Stimulated activated CD8-positive, alpha-beta memory T cell treated with anti-CD3 and anti-CD28 coated beads, Interleukin-12 subunit alpha, Interleukin-12 subunit beta, amount 100 ng/mL, for 4 hours (primary cell): ENCODE measurements around the gene AKT1S1.
A peak's percentile ranks its signal among the peaks of the same experiment; 100 is the strongest.

Experiments used
- DNase-seq: peaks from one replicate; pipeline ENCODE4 v3.0.0-alpha.2; 2020; ENCODE audit warnings: low read depth

The AKT1S1 gene

DNA sequence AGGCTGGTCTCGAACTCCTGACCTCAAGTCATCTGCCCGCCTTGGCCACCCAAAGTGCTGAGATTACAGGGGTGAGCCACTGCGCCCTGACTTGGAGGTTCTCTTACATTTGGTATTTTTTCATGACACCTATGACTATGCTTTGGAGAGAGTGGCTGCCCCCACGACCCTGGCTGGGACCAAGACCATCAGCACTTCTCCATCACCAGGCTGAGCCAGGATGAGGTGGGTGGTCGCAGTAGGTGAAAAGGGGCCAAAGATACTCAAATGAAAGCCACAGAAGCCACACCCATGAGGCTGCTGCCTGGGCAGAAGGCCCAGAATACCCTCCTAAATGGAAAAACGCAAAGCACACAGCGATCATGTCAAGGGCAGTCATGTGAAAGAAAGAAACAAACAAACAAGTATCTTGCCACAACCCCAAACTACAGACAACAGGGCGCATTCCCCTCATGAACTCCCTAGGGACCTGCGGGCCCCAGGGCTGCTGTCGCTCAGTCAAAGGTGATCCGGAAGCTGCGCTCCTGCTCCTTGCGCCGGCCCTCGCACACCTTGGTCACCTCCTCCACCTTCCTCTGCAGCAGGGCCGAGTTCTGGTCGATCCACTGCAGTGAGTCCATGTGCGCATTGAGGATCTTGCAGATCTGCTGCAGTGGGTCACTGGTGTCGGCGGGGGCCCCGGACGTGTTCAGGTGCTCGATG lies 30.7 kb upstream of the AKT1S1 start:
- DNase-seq, result no peak

DNA sequence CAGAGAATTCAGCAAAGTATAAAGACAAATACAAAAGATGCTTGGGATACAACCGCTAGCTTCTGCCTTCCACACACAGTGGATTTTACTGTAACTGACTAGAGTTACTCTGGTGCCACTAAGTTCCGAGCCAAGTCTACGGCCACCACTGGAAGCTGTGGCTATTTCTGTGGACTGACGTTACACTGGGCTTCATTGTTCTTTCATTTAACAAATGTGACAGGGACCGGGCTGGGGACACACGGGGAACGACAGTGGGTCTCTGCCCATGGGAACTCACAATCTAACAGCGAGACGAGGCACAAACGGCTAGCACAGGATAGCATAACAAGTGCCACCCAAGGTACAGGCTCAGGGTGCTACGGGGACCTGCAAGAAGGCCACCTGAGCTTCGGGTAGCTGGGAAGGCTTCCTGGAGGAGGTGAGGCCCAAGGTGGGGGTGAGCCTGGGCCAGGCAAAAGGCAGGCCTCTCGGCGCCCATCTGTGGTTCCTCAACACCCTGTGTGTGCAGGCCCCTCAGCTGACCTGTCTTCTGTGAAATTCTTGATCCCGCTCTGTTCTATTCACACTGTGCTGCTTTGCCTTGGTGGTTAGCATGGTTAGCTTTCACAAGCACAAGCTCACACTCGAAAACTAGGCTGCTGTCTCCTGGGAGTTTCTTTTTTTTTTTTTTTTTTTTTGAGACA lies 29.9 kb upstream of the AKT1S1 start:
- DNase-seq, result no peak

DNA sequence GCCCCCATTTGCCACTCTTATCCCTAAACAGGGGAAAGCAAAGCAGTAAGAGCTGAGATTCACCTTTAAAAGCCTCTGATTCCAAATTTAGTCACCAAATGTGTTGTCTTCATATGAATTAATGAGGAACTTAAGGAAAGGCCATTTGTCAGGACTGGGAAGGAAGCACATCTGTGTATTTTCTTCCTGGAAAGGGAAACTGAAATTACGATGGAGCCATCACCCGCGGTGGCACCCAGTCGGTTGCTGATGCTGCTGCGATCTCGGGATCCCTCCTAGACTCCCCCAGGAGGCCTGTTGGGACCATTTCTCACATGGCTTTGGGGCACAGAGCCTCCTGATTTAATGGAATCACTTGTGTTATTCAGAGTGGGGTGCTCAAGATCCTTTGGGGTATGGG lies 27.0 kb upstream of the AKT1S1 start:
- no peak for DNase-seq

DNA sequence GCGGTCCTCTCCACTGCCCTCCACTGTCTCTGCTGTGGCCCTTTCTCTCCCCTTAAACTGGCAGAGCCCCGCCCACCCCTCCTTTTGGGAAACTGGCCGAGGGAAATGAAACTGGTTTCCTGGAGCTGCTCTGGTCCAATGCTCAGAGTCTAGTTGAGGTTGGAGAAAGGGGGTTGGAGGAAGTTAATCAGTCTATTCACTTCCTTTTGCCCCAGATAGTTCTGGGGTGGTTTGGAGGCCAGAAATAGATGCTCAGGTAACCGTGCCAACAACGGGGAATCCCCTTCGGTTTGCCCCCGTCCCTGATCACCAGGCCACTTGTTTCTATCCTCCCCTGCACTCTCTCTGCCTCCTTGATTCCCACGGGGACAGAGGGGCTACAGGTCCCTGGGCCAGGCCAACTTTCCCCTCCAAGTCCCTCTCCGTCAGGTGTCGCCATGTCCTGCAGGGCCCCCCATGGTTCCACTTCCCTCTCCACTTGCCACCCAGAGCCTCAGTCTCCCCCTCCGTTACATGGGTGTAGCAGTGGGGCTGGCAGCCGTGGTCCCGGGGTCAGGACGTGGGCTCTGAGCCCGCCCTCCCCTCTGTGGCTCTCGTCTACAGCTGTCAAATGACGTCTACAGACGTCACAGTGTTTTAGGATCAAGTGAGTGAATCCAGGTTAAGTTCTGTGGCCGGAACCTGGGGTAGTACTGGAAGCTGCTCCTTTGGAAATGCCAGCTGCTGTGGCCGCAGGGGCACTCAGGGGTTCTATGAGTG lies 19.9 kb upstream of the AKT1S1 start, which contains the start of gene IL4I1:
TSS of gene IL4I1 (minus strand) at position 25 of the 759 bp plus-strand sequence. CDS start 727 bp downstream, outside the sequence.
- DNase-seq, result peak; percentile 42

DNA sequence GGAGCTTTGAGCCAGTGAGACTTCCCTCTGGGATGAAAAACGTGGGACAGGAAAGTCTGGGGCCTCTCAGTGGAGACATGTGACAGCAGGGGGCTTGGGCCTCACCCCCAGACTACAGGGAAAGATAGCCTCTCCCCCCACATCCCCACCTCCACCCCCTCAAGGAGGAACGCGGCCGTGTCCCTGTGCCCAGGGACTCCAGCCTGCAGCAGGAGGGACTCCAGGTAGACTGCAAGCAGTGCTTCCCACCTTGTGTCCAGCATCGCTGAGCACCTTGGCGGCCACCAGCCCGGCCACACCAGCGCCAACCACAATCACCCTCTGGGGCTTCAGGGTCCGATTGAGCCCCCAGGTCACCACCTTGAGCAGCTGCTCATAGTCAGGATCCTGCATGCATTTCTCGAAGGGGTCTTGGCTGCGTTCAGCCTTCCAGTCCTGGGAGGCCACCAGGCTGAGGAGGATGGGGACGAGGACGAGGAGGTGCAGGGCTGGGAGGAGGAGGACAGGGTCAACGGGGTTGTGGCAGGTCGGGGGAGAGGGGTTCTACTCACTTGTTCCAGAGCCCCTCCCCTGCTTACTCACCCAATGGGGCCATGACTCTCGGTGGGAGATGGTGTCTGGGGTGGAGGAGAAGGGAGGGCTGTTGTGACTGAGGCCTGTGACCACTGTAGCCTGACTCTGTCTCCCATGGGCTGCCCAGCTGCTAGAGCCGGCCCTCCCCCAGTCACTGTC lies 18.6 kb upstream of the AKT1S1 start:
- DNase-seq, result no peak

DNA sequence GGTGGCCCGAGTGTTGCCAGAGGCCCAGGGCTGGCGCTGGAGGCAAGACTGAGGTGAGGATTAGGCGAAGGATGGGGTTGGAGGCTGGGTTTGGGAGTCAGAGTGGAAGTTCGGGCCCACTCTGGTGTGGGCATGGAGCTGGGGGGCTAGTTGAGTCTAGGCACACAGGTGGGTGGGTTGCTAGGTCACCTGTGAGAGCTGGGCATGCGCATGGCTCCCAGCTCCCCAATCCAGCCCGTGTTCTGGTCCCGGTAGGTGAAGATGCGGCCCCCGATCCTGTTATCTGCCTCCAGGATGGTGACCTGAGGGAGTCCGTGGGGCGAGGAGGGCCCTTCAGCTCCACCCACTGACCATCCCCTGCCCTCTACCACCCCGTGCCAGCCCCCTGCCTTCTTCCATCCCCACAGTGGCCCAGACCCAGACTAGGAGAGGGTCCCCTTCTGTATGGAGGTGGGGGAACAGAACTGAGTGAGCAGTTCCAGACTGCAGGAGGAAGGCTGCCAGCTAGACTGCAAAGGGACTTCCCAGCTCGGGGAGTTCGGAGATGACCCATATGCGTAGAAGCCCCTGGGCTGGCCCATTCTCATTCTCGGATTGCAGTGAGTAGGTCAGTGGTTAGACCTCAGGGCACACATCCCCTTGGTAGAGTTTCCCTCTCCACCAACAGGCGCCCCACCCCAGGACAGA lies 17.9 kb upstream of the AKT1S1 start:
- DNase-seq, result no peak

DNA sequence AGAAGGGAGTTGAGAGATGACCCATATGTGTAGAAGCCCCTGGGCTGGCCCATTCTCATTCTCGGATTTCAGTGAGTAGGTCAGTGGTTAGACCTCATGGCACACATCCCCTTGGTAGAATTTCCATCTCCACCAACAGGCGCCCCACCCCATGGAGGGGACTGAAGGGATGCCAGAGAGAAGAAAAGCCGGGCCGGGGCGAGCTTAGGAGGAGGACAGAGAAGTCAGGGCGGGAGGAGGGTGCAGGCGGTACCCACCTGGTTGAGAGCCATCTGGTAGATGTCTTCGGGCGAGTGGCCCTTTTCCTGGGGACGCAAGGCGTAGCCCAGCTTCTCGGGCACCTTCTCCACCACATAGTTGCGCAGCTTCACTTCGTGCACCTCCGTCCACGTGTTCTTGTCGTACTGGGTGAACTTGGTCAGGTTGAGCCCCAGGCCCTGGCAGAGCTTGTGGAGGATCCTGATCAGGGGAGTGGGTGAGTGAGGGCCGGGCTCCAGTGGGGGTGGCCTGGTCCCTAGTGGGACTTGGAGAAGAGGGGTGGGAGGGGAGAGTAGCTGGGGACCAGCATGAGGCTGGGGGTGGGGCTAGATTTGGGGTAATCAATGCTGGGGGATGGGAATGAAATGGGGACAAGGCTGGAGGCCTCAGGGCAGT lies 17.0 kb upstream of the AKT1S1 start:
- DNase-seq, result no peak

DNA sequence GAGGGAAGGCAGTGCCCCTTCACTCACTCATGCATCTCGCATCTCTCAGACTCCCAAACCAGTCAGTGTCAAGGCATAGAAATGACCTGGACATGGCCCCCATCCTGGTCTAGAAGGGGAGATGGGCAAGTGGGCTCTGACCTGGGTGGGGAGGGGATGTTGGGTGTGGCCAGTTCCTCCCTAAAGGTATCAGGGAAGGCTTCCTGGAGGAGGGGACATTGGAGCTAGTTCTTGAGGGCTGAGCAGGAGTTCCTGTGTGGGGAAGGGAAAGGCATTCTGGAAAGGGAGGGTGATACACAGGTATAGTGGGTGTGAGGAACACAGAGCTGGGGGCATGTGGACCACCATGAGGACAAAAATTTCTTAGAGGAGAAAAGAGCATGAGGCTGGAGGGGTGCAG lies 15.6 kb upstream of the AKT1S1 start:
- DNase-seq, result no peak

DNA sequence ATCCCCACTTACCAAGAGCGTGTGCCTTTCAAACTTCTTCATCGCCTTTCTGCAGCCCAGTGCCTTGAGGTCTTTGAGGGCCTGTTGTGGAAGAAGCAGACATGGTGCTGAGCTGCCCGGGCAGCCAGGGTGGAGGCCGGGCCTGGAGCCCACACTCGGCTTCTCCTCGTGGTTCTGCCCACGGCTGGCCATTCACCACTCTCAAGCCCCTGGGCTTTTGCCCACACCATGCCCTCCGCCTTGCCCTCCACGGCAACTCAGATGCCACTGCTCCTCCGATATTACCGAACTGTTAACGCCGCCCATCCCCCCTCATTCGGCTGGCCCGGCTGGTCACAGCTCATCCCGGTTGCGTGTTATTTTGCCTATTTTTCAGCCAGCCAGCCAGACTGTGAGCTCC lies 14.2 kb upstream of the AKT1S1 start:
- no peak for DNase-seq

DNA sequence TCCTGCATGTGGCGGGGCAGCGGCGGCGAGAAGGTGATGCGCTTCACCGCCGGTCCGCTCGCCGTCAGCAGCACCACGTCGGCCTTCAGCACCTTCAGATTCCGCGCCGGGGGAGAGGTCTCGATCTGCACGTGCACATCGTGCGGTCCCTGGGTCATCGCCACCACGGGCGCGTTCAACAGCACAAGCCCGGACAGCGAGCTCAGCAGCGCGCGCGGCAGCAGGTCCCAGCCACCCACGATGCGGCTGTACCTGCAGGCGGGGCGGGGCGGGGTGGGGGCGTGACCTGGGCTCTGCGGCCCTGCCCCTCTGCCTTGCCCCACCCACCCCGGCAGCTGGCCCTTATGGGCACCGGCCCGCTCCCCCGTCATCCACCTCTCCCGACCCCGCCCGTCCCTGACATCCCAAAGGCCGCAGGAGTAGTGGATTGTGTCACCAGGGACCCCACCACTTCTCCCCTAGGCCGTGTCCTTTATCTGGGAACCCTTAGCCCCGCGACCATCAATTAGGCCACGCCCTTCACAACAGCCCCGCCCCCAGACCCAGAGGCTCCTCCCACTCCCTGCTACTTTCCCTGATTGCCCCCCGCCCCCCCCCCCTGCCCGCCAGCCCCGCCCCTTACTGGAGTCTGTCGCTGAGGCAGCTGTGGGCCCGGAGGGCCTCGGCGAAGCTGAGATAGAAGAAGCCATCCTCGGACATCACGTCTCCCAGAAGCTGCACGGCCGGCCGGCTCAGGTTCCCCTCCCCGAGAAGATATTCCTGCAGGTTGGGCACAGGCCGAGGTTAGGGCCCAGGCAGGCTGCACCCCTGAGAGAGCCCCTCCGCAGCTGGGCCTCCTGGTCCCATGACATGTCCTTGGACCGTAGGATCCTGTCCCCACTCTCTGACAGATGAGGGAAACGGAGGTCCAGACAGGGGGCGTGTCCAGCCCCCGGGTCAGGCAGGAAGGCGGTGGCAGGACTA lies 13.5 kb upstream of the AKT1S1 start:
- peak; percentile 60 for DNase-seq

DNA sequence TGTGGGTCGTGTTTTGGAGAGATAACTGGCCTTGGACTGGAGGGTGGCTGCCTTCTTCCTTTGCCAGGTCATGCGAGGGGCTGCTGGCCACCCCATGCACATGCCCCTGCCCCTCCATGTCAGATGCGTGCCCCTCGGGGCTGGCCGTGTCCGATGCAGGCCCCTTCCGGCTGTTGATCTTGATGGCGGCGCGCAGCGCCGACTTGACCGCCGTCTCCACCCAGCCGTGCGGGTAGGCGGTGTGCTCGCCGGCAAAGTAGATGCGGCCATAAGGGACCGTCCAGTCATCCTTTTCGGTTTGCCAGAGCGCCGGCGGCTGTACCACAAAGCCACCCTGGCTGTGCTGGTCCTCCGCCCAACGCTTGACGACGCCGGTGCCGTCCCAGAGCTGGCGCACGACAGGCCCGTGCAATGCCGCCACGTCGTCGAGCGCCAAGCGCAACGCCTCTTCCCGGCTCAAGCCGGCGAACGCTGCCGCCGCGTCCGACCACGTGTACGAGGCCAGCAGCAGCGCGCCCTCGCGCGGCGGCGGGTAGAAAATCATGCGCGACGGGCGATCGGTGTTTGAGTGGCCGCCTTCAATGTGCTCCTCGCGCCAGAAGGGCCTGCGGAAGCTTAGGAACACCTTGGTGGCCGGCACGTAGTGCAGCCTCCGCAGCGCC lies 12.7 kb upstream of the AKT1S1 start:
- DNase-seq, result peak; percentile 48

DNA sequence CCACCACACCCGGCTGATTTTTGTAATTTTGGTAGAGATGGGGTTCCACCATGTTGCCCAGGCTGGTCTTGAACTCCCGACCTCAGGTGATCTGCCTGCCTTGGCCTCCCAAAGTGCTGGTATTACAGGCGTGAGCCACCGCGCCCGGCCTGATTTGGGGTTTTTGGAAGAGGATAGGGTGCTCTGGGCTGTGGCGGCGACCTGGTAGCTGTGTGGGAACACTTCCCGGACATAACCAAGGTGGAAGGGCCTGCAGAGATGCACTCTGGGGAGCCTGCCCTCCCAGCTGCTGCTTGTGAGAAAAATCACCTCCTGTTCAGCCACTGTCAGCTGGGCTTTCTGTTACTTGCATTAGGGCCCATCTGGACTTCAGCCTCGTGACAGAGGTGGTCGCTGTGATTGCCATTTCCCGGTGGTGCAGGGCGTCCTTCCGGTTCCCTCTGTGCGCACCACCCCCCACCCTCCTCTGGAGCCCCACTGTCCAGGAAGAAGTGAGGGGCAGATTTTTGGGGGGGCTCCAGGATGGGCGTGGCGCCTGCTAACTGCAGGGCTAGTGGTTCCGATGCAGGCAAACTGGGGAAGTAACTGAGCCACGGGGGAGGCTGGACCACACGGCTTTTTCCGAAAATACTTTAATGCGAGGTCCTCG lies 12.0 kb upstream of the AKT1S1 start:
- no peak for DNase-seq

DNA sequence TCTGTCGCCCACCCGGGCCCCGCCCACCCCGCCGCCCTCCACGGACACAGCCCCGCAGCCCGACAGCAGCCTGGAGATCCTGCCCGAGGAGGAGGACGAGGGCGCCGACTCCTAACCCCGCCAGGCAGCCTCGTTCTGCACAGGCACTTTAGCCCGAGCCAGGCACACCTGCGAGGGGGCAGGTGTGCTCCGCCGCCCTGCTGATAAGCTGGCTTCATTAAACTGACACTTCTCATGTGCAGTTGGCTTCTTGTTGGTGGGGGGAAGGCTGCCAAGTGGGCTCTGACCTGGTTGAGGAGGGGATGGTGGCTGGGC lies 11.3 kb upstream of the AKT1S1 start:
- no peak for DNase-seq

DNA sequence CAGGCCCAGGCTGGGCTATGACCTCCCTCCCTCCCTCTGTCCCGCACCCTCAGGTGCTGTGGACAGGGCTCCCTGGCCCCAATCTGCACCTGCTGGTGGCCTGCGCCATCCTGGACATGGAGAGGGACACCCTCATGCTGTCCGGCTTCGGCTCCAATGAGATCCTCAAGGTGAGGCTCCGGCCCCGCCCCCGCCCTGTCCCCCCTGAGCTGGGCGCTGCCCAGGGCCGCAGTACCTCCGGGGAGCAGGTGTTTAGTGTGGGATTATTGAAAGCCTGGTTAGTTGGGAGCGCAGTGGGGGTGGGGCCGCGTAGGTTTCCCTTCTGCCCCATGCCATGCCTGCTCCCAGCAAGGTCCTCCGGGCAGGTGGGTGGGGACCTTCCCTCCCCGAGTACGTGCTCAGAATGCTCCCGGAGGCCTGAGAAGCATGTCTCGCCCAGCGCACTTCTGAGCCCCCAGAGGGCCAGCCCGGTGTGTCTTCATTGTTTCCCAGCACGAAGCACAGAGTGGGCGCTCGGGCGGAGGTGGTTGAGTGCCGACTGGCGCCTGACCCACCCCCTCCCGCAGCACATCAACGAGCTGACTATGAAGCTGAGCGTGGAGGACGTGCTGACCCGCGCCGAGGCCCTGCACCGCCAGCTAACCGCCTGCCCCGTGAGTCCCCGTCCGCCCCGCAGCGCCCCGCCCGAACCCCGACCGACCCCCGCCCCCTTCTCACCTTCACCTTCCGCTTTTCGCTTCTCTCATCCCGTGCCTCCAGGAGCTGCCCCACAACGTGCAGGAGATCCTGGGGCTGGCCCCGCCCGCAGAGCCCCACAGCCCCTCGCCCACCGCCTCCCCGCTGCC lies 10.7 kb upstream of the AKT1S1 start:
- no peak for DNase-seq

DNA sequence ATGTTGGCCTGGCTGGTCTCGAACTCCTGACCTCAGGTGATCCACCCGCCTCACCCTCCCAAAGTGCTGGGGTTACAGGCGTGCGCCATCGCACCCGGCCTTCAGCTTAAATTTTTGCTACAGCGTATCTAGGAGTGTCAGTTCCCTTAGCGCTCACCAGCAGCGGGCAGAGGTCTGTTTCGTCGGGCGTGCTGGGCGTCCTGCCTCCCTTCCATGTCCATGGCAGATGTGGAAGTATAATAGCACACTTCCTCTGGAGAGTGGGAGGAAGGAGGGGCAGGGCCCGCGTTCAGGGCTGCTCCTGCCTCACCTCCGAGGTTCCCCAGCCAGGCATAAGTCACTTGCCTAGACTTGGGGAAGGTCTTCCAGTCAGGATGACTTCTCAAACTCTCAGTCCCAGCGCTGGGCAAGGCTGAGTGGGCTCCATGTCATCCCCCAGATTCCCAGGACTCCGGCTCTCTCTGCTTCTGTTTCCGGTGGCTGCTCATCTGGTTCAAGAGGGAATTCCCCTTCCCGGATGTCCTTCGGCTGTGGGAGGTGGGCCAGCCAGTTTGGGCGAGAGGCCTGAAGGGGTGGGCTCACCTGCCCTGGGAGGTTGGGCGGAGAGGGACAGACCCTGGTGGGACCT lies 10.0 kb upstream of the AKT1S1 start:
- no peak for DNase-seq

DNA sequence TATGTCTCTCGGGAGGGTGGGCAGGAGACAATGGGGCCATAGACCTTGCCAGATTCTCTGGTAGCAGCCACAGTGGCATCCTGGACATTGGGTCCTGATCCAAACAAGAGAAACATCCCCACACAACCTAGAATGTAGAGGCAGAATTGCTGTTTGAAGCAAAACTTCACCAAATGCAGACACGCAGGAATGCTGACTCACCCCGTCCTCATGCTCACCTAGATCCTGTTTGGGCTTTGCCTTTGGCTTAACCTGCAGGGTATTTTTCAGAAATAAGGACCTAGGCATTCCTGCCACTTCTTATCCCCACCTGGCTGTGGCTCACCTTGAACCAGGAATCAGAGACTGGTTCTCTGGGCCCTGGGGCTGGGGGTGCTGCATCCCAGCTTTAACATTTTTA lies 7.6 kb upstream of the AKT1S1 start:
- no peak for DNase-seq

DNA sequence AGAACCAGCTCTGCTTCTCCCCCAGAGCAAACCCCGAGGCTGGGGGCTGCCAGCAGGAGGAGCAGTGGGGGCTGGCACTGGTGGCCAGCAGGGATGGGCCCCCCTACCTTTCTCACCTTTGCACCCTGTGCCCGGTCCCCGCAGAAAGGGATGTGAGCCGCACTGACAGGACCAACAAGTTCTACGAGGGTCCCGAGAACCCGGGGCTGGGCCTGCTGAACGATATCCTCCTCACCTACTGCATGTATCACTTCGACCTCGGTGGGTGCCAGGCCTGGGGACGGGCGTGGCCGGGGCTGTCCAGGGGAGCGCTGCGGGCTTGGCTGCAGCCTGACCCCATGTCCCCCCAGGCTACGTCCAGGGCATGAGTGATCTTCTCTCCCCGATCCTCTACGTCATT lies 7.0 kb upstream of the AKT1S1 start:
- DNase-seq, result no peak

DNA sequence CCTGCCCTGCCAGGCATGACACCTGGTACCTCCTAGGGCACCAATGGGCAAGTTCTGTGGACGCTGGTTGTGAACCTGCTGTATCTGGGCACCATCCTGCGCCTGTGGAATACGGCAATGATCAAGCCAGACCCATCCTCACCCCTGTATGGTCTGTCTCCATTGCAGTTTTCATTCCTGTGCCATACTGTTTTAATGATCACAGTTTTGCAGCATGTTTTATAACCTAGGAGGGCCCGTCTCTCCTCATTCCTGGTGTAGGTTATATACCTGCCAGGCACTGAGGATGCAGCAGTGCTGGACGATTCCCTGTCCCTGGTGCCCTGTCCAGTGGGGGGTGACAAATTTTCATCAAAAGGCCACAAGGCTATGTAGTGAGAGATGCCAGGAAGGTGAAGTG lies 5.9 kb upstream of the AKT1S1 start:
- no peak for DNase-seq
